ENCODE results near the gene NEMP1. TPM values are rescaled to one million over a fixed set of nuclear protein-coding genes. Genes with fewer than 3 reads are reported as not detected.

The NEMP1 gene
- total RNA-seq, 2 experiments from 2014 or later = 76.1 to 80.6 TPM

- intact Hi-C loops (cut with micrococcal nuclease) = no loop called here
- peaks cover 40% of the 10 kb centered on the region for H3K4me1 Mint-ChIP-seq (ENCODE audit: low read depth)
- ATAC-seq = no peak
- H3K9me3 Mint-ChIP-seq = no peaks in the 10 kb centered on the region
- POLR2A ChIA-PET = interaction anchor here (0.6 to 3.5 kb wide), 13 partner anchors 8 to 64 kb away, joined by 3 to 21 read pairs (median 4); partner anchors contain the start of gene STAT6
- no peak overlapping the region for H3K4me3 Mint-ChIP-seq
- H3K36me3 Mint-ChIP-seq (ENCODE audit: low read depth) = peaks cover 9% of the 10 kb centered on the region
- H3K27me3 Mint-ChIP-seq = no peaks in the 10 kb centered on the region
- no peak for TF ChIP-seq CTCF (IDR thresholded peaks at IDR 0.05)
- CTCF ChIA-PET = interaction anchor here (1.3 to 5.7 kb wide), 11 partner anchors 13 to 128 kb away, joined by 3 to 66 read pairs (median 7); partner anchors contain the start of gene ZBTB39
- peak overlapping the region; percentile 72 for H3K27ac Mint-ChIP-seq
- no peak for DNase-seq
Measured at GRCh38 chr12:57048423-57049118, 30.0 kb downstream of the NEMP1 start.

GRCh38 chr12:57047981-57048380 lies 30.6 kb downstream of the NEMP1 start:
- Mint-ChIP-seq H3K4me1 (ENCODE audit: low read depth) (peaks cover 40% of the 10 kb centered on the region), H3K36me3 (ENCODE audit: low read depth) (peaks cover 3% of the 10 kb centered on the region), H3K4me3 (no peak overlapping the region), H3K9me3 (no peaks in the 10 kb centered on the region), H3K27ac (peak overlapping the region; percentile 86), H3K27me3 (no peaks in the 10 kb centered on the region)
- DNase-seq = no peak
- intact Hi-C loops (cut with micrococcal nuclease) = no loop called here
- no peak for ATAC-seq
- ChIA-PET POLR2A (interaction anchor here (0.6 to 3.5 kb wide), 10 partner anchors 9 to 64 kb away, joined by 3 to 21 read pairs (median 4); partner anchors contain the start of gene STAT6), CTCF (interaction anchor here (1.1 to 5.7 kb wide), 13 partner anchors 10 to 128 kb away, joined by 3 to 66 read pairs (median 7); partner anchors contain the start of gene ZBTB39)
- no peak for TF ChIP-seq CTCF (IDR thresholded peaks at IDR 0.05)

GRCh38 chr12:57046947-57047890 lies 31.4 kb downstream of the NEMP1 start:
- Mint-ChIP-seq H3K27ac (peak overlapping the region; percentile 86), H3K36me3 (ENCODE audit: low read depth) (no peaks in the 10 kb centered on the region), H3K27me3 (no peaks in the 10 kb centered on the region), H3K4me3 (peak overlapping the region; percentile 7), H3K4me1 (ENCODE audit: low read depth) (peaks cover 40% of the 10 kb centered on the region), H3K9me3 (no peaks in the 10 kb centered on the region)
- TF ChIP-seq CTCF (IDR thresholded peaks at IDR 0.05) = no peak
- ChIA-PET CTCF (interaction anchor here (1.1 to 5.7 kb wide), 15 partner anchors 9 to 129 kb away, joined by 3 to 66 read pairs (median 6); partner anchors contain the start of gene ZBTB39), POLR2A (interaction anchor here (0.5 to 3.5 kb wide), 14 partner anchors 9 to 372 kb away, joined by 3 to 21 read pairs (median 3); partner anchors contain the start of gene STAT6)
- ATAC-seq = peak; percentile 89
- DNase-seq = peak; percentile 85
- intact Hi-C loops (cut with micrococcal nuclease) = no loop called here

GRCh38 chr12:57046086-57046791 lies 32.4 kb downstream of the NEMP1 start:
- ChIA-PET POLR2A (interaction anchor here (0.5 to 3.5 kb wide), 6 partner anchors 16 to 371 kb away, joined by 3 to 15 read pairs (median 3); no protein-coding TSS in a partner anchor), CTCF (interaction anchor here (1.1 to 4.2 kb wide), 11 partner anchors 12 to 78 kb away, joined by 3 to 17 read pairs (median 6); partner anchors contain the start of gene ZBTB39)
- Mint-ChIP-seq H3K4me1 (ENCODE audit: low read depth) (peaks cover 36% of the 10 kb centered on the region), H3K27ac (no peak overlapping the region), H3K4me3 (no peak overlapping the region), H3K27me3 (no peaks in the 10 kb centered on the region), H3K9me3 (no peaks in the 10 kb centered on the region), H3K36me3 (ENCODE audit: low read depth) (no peaks in the 10 kb centered on the region)
- DNase-seq (no peak), ATAC-seq (no peak)
- intact Hi-C loops (cut with micrococcal nuclease) = no loop called here
- no peak for TF ChIP-seq CTCF (IDR thresholded peaks at IDR 0.05)
